Activated T-cell treated with anti-CD3 and anti-CD28 coated beads, Interleukin-2, amount 50 U/mL, for 48 hours (primary cell): ENCODE results near the gene IL37.

ENCODE experiments used
- DNase-seq, 2 experiments: peaks; one replicate each; pipeline ENCODE4 v3.0.0-alpha.2; 2020

The IL37 gene, protein sequence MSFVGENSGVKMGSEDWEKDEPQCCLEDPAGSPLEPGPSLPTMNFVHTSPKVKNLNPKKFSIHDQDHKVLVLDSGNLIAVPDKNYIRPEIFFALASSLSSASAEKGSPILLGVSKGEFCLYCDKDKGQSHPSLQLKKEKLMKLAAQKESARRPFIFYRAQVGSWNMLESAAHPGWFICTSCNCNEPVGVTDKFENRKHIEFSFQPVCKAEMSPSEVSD

DNA sequence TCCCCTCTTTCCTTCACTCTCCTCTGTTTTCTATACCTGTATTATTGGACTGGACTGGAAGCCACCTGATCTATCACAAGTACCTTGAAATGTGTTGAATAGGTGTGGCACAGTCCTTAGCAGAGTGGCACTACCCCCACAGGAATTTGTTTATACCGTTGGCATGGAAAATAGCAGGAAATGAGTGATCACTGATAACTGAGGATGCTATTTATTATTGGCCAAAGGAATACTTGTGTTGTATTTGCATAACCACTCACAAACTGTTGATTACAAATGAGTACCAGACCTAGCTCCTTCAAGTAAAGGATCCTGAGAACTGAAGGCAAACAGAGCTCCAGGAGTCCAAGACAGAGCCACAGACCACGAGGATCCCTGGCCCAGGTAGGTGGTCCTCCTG, at the start of gene IL37:
TSS of gene IL37 (plus strand) at position 301 of the 400 bp plus-strand sequence. CDS start 1,848 bp downstream, outside the sequence.
- no peak for DNase-seq

DNA sequence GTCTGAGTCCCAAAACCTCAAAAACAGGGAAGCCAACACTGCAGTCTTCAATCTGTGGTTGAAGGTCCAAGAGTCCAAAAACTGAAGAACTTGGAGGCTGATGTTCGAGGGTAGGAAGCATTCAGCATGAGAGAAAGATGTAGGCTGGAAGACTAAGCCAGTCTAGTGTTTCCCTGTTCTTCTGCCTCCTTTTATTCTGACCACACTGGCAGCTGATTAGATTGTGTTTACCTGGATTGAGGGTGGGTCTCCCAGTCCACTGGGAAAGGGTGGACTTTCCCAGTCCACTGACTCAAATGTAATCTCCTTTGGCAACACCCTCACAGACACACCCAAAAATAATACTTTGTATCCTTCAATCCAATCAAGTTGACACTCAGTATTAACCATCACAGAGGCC, 46.9 kb upstream of the IL37 start:
- no peak for DNase-seq

DNA sequence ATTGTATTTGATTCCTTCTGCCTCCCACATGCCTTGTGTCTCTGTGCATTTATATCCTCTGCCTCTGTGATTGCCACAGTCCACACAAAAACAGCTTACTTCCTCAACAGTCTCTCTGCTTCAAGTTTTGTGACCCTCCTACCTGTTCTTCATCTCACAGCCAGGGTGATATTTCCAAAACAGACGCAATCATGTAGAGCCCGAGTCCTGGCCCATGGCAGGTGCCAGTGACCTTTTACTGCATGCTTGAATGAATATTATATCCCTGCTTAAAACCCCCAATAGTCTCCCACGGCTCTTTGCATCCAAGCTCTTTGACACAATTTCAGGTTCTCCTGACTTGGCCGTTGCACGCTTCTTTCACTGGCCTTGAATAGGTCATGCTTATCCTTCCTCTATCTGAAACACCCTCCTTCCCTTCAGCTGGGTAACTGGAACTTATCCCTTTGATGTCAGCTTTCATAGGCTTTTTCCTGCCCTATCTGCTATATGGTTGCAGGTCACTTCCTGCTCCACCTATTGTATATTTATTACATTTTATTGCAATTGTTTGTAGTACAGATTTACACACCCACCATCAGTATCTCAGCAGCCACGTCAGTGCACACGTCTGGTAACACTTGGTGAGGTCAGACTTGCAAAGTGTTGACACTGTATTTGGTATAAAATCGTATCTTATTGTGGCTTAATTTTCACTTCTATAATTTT, 44.7 kb upstream of the IL37 start:
- DNase-seq: no peak

DNA sequence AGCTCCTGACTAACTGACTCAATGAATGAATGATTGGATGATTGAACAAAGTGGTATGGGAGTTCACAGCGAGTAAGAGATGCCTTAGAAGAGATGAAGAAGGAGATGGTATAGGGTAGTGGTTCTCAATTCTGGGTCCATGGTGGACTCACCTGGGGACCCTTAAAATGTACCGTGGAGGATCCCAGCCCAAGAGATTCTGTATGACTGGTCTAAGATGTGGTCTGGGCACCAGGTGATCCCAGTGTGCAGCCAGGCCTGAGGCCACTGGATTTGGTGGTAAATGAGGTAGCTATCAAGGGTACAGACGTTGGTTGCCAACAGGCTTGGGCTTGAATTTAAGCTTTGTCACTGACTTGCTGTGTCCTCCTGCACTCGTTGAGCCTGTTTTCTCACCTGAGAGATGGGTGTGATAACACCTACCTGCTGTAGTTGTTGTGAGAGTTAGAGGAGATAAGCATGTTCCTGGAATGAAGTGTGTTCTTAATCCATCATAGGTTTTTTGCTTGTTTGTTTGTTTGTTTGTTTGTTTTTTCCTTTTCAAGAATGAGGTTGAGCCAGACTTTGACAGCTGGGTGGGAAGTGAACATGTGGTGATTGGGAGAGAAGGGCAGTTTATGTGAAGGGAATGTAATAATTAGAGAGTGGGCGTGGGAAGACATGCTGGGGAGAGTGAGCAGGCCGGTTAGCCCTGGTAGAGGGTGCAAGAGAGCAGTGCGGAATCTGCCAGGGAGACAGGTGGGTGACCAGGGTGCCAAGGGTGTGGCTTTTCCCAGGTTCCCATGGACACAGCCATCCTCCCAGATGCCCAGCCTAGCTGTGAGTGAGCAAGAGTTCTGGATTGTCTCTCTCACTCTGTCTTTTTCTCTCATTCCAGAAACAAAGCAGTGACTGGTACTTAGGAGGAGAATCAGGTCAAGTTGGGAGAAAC, 43.0 kb upstream of the IL37 start:
- DNase-seq: no peak

DNA sequence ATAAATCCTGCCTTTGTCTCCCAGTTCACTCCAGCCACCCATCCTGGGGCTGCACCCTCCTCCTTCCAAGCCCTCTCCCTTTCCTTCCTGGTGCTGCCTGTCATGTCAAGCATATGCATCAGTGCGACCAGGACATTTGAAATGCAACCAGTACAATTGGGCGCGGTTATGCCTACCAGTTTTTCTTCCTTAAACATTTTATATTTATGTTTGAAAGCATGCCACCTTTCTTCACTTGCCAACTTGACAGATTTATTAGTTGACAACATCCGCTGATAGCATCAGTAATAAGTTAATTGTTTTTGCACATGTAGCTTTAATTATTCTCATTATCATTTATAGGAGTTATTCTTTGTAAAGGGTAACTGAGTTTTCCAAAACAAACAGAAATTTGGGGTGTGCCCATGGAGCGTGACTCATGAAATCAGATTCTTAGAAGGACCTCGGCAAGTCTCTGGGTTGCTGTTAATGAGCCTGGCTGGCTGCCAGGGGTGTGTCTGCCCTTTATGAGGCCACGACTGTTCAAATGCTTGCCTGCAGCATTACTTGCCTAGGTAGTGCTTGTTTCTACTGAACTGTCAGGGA, 41.6 kb upstream of the IL37 start:
- no peak for DNase-seq

DNA sequence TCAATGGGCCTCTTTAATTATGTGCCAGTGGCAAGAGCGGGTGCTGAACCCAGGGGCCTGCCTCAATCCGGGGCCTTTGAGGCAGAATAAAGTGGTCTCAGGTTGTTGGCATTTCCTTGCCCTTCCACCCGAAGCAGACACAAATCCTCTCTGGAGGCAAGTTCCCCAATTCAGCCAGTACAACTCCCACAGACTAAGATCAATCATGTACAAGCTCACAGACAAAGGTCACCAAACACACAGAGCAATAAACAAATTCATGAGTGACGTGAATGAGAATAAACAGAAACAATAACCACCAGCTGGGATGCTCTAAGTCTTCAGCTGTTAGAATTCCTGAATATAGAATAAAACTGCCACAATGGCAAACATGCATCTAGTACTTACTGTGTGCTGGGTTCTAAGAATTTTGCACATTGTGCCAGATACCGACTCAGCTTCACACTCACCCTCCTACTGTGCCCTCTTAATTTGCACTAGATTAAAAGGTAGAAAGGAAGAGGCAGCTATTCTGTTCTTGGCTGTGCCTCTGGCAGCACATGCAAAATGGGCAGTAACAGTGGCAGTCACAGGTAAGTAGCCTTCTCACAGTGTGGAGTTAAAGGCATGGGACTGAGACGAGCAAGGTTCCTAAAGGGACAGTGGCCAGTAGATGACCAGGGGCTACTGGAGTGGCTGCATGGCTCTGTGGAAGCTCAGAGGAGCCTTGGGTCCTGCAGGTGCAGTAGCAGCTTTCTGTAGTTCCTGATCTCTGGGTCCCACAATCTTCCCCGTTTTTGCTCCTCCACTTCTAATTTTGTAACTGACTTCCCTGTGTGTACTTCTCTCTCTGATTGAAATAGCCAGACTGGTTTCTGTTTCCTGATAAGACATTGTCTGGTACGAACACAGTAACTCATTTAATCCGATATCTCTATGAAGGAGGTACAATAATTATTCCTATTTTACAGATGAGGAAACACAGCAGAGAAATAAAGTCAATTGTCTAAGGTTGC, 39.8 kb upstream of the IL37 start:
- DNase-seq: no peak

DNA sequence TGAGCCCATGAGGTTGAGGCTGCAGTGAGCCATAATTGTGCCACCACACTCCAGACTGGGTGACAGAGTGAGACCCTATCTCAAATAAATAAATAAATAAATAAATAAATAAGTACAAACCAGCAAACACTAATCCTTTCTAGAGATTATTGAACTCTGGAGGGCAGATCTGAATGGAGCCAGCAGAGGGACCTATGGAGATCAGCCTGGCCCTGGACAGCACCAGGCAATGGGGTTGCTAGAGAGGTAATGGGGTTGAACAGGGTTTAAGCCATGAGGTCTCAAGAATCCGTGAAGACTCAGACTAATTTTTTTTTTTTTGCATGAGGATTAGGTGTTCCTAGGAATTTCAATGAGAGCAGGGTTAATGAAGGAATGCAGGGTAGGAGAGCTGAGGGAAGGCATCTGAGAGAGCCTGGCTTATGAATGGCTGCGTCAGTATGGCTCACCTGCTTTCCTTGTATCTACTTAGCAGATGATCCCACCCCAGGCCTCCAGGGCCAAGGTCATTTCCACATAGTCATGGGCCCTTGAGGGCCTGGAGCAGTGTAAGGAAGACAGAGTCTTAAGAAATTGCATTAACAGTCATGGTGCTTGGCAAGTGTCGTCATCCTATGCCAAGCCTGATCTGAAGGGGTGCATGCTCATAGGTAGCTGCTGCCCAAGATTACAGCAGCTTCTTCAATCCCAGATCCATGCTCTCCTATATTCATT, 34.6 kb upstream of the IL37 start:
- DNase-seq: no peak

DNA sequence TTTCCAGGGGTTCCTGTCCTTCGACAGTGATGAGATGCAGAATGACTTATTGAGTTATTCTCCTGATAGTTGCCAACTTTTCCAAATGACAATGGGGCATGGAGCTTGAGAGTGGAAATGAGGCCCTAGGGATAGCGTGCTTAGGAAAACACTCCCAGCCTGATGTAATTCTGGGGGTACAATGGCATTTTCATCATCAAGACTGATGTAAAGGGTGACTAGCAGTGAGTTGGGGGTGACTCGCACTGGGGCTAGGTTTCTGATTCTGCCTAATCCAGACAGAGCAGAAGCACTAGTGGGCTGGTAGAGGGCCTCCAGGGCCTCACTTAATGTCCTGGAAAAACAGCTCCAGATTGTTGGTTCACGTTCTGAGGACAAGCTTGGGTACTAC, 34.0 kb upstream of the IL37 start:
- DNase-seq: no peak

DNA sequence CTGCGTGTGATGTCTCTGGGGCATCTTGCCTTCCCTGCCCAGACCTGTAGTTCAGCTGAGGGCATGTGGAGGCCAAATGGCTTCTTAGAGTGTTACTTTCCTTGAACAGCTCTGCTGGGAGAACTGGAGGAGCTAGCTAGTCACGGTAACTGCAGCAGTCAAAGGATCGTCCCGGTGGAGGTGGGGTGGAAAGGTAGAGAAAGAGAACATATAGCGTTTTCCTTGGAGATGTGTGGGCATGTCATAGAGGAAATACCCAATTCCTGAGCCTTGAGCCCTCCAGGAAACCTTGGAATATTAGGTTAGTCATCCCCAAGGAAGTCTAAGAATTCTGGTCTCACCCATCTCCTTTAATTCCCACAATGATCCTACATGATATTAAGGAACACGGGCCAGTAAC, 33.5 kb upstream of the IL37 start:
- DNase-seq: no peak

DNA sequence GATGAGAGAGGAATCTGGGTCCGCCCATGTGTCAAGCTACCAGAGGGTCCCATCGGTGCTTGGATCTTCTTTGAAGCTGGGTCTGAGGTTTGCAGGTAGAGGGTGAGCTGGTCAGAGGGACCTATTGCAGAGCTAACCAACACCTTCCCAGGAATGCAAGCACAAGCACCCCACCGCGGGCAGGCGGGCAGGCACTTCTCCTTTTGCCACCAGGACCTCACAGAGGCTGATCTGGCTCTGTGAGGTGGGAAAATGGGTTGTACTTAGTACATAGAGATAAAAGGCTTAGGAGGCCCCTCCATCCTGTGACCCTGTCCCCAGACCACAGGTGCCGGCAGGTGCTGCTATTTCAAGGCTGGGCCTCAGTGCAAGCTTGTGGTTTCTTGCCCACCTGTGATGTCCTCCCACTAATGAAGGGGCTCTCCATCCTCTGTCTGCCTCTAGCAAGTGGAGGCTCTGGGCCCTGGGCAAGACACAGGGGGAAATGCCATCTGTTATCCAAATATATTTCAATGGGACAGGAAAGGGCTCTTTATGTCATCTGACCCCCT, 31.4 kb upstream of the IL37 start:
- no peak for DNase-seq

DNA sequence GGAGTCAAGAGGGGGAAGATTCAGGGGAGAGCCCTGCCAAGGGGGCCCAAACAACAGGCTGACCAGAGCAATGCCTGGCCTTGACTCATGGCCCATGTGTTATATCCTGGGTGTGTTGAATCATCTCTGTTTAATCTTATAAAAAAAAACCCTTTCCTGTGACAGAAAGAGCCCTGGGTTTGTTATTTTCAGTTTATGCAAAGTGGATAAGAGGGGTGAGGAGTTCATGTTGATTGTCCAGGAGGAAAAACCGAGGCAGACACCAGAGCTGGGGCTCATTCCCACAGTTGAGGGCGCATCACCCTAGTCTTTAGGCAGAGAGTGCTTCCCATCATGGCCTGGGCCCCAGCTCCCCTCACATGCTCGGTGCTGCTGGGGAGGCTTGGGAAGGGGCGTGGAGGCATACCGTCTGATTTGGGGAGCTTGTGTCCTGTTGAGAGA, 30.9 kb upstream of the IL37 start:
- DNase-seq: no peak

DNA sequence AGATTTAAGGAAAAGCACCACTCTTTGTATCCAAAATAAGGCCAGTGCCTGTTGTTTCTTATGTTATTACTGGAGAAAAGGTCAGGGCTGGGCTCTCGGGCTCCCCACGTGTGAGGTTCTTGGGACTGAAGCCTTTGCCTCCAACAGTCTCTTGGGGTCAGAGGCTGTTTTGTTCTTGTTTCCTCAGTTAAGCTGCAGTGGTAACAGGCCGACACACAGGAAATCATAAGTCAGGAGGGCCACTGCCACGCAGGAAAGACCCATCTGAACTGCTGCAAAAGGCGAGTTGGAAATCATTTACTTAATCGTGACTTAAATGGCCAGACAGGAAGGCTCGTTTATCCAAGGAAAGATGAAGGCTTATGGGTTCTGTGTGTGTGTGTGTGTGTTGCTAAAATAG, 30.3 kb upstream of the IL37 start:
- DNase-seq: no peak

DNA sequence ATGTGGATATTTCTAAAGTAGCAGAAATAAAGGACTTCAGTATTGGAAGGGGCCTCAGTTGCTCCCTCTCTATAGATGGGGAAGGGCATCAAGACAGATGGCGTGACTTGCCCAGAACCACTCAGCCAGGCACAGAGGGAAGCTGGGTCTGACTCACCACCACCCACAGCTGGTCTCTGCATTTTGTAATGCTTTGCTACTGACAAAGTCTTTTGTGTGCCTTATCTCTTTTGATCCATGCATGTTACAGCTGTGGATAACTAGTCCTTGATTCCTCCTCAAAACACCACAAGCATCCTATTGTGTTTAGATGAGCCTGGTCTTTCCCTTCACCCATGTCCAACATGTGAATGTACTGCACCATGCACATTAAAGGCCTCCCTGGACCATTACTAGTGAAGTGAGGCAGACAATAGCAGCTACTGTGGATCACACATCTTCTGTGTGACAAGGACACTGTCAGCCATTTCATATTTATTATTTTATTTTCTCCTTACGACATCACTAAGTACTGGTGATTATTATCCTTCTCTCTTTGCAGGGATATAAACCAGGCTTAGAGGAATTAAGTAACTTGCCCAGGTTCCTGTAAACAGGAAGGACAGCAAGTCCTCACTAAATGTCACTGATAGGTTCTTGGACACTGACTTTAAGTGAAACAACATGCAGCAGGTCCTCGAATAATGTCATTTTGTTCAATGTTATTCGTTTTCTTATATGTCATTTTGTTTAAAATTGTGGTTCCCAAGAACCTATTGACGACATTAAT, 29.6 kb upstream of the IL37 start:
- DNase-seq: peak; percentile 47 to 61

DNA sequence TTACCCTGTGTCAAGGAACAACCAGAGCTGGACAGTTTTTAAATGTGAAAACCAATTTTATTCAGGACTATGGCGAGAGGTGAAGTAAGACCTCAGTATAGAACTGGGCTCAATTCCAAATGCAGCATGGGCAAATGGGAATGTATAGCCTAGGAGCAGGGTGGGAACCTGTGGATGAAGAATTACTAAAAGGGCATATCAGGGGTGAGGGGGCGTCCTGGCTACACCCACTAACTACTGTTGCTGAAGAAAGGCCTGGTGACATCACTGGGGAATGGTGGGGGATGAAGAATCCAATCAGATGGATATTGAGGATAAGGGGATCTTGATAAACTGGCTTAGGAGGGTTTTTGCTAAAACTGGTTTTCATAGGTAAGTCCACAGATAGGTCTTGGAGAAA, 27.3 kb upstream of the IL37 start:
- no peak for DNase-seq

DNA sequence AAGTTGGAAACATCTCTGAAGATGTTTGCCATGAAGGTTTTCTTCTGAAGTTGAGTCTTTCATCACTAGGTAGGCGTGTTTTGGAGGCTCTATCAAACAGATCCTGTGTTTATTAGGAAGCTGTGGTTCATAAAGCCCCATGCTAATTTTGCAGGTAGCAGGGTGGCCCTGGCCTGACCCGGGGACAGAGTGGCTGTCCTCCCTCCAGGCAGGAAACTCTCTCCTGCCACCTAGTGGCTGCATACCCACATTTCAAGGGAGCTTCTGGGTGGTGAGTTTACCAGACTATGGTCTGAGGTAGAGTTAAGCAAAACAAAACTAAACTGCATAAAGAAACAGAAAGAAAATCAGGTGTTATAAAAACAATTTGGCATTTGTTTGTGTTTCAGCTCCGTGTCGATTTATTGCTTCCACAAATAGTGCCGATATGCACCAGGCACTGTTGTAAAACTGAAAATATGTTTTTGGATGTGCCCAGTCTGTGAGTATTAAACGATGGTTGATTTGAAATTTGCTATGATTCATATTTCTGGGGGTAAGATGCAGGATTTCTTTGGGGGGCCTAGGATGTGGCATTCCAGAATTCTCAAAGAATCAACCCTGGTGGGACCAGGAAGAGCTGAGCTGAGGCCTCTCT, 26.0 kb upstream of the IL37 start:
- peak; percentile 84 for DNase-seq

DNA sequence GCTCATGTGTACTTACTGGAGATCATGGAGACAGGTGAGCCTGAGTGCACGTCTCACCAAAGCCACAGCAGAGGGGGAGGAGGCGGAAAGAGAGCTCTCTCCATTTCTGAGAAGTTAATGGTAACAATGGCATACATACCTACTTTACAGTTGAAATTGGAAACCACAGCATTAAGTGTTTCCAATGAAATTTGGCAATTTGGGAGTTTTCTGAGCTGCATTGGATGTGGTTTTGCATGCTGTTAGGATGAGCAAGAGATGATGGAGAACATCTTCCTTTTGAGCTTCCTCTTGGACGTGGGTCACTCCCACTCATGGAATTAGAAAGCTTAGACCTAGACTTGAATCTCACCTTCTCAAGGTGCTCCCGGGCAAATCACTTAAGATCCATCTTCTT, 25.5 kb upstream of the IL37 start:
- DNase-seq: no peak

DNA sequence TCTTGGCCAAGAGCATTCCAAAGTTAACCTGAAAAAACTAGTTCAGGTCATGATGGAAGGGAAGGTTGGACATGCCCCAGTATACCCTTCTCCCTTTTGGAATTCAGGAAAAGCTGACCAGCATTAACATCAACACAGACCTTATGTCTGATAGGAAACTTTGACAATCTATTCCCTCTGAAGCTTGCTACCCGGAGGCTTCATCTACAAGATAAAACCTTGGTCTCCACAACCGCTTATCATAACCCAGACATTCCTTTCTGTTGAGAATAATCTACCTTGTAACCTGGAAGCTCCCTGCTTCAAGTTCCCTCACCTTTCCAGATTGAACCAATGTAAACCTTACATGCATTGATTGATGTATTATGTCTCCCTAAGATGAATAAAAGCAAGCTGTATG, 24.7 kb upstream of the IL37 start:
- no peak for DNase-seq

DNA sequence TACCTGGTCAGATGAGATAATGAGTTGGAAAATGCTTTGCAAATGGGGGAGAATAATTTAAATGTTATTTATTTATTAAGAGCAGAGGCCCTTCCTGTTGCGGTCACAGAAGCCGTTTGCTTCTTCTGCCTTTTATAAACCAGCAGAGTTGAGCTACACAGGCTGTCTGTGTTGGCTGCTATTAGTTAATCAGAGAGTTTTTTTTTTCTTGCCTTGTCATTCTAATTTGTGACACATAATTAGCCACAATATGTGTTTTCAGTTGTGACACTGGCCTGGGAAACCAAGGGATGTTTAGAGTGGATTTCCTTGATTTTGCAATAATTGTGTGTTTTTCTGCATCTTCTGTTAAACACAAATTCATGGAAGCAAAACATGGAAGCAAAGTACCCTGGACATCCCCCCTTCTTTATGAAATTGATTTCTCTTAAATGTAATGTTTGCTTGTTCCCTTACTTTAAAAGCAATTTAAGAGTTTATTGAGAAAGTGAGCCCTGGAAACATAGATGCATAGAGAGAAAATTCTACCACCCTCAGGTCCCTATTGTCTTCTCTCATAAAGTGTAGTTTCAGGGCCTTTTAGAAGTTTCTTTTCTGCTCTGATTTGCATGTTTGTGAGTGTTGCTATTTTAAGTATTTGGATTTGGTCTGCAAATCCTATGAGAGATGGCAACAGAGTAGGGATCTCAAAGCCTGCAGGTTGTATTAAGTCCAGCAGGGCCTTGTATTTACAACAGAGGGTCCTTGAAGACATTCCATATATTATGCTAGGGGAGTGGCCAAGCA, 22.8 kb upstream of the IL37 start:
- no peak for DNase-seq

DNA sequence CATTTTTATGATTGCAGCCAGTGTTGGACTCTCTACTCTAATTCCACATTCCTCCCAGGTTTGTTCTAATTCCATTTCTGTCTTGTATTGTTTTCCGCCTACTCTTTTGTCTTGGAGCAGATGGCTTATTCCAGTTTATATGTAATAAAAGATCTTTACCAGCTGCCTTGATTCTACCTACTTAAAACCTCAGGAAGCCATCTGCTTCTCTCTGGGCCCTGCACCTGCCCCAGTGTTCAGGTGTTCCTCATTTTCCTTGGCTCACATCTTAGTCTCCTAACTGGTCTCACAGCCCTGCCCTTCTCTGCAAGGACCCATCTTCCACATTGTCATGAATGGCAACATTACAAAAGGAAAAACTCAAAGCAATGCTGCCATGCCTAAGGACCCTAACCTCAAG, 21.0 kb upstream of the IL37 start:
- DNase-seq: no peak
